Measurements from ENCODE around the gene NHSL1. TPM values are rescaled to one million over a fixed set of nuclear protein-coding genes. Genes with fewer than 3 reads are reported as not detected.

NHSL1 gene
- total RNA-seq, 4 donors from 2014 or later = 44.4 to 70.9 (median 53.2) TPM

- 42 to 56% methylated on average over 1 of the region's 1 CpG for WGBS, 2 donors
- intact Hi-C loops (cut with DNase I; ENCODE audit: low total_unique reads) = loop anchor here (10.0 kb wide), 1 partner anchor 93 kb away; no protein-coding TSS in a partner anchor
- no peak for TF ChIP-seq CTCF (IDR thresholded peaks at IDR 0.05)
- TF ChIP-seq POLR2A (IDR thresholded peaks at IDR 0.05) = no peak
- no peak for DNase-seq (ENCODE audit: low spot score in 2 of 2)
- no peak overlapping the region for H3K4me3 ChIP-seq (ENCODE audit: low read depth, poor library complexity, severe bottlenecking)
Observed at GRCh38 chr6:138528137-138528536, 28.8 kb upstream of the NHSL1 start.

- WGBS, 2 donors = 61 to 64% methylated on average over 8 of the region's 8 CpGs
- intact Hi-C loops (cut with DNase I; ENCODE audit: low total_unique reads) = loop anchor here (10.0 kb wide), 1 partner anchor 93 kb away; no protein-coding TSS in a partner anchor
- no peak overlapping the region for H3K4me3 ChIP-seq (ENCODE audit: low read depth, poor library complexity, severe bottlenecking)
- TF ChIP-seq POLR2A (IDR thresholded peaks at IDR 0.05) (no peak), CTCF (IDR thresholded peaks at IDR 0.05) (no peak)
- no peak for DNase-seq (ENCODE audit: low spot score in 2 of 2)
Observed at GRCh38 chr6:138527411-138528088, 28.3 kb upstream of the NHSL1 start.

DNA sequence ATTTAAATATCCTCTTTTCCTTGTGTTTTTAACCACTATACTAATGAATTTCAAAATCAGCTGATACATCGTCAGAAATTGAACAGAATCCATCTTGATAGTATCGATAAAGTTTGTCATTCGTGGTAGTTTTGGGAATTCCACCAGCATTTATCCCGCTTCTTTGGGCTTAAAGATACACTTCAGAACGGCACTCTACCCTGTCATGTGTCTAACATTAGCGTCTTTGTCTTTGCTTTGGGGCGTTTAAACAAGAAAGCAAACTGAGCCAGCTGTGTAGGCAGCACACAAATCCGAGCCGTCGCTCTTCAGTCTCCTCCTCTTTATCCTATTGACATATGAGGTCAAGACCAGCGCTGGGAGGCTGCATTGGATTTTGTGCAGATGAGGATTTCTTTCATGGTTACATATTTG, 27.5 kb upstream of the NHSL1 start:
- WGBS, 2 donors = 29 to 59% methylated on average over 11 of the region's 11 CpGs
- no peak for TF ChIP-seq CTCF (IDR thresholded peaks at IDR 0.05)
- TF ChIP-seq POLR2A (IDR thresholded peaks at IDR 0.05) = no peak
- DNase-seq (ENCODE audit: low spot score in 2 of 2) = no peak
- intact Hi-C loops (cut with DNase I; ENCODE audit: low total_unique reads) = loop anchor here (10.0 kb wide), 1 partner anchor 92 kb away; no protein-coding TSS in a partner anchor
- H3K4me3 ChIP-seq (ENCODE audit: low read depth, poor library complexity, severe bottlenecking) = no peak overlapping the region

DNA sequence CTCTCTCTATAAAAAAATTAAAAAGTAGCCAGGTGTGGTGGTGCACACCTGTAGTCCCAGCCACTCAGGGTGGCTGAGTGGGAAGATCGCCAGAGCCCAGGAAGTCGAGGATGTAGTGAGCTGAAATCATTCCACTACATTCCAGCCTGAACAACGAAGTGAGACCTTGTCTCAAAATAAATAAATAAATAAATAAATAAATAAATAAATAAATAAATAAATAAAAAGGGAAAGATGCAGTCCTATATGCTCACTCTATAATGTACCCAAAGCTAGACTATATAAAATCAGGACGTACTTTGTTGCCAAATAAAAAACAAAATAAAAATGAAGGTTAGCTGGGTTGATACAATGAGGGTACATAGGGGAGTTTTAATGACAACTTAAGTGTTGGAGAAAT, 26.1 kb upstream of the NHSL1 start:
- no peak overlapping the region for H3K4me3 ChIP-seq (ENCODE audit: low read depth, poor library complexity, severe bottlenecking)
- TF ChIP-seq CTCF (IDR thresholded peaks at IDR 0.05) = no peak
- TF ChIP-seq POLR2A (IDR thresholded peaks at IDR 0.05) = no peak
- DNase-seq (ENCODE audit: low spot score in 2 of 2) = no peak
- intact Hi-C loops (cut with DNase I; ENCODE audit: low total_unique reads) = loop anchor here (10.0 kb wide), 1 partner anchor 91 kb away; no protein-coding TSS in a partner anchor
- 92 to 94% methylated on average over 4 of the region's 4 CpGs for WGBS, 2 donors

DNA sequence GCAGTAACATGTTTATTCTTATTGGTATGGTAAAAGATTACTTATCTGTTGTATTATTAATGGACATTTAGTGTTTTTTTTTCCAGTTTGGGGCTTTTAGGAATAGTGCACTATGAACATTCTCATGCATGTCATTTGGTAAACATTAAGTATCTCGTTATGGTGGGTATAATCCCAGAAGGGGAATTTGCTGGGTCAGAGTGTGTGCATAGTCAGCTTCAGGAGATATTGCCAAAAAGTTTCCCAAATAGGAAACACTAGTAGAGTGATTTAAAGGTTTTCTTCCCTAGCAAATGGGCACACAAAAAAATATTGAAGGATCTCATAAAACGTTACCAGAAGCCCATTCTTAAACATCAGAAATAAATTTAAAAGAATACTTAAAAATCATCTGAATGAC, 25.2 kb upstream of the NHSL1 start:
- H3K4me3 ChIP-seq (ENCODE audit: low read depth, poor library complexity, severe bottlenecking) = no peak overlapping the region
- intact Hi-C loops (cut with DNase I; ENCODE audit: low total_unique reads) = loop anchor here (10.0 kb wide), 1 partner anchor 90 kb away; no protein-coding TSS in a partner anchor
- 35 to 42% methylated on average over 2 of the region's 2 CpGs for WGBS, 2 donors
- DNase-seq (ENCODE audit: low spot score in 2 of 2) = no peak
- TF ChIP-seq POLR2A (IDR thresholded peaks at IDR 0.05) = no peak
- TF ChIP-seq CTCF (IDR thresholded peaks at IDR 0.05) = no peak
